ENCODE measurements around the gene EPB41L1.
A peak's percentile ranks its signal among the peaks of the same experiment; 100 is the strongest.

EPB41L1 gene

DNA sequence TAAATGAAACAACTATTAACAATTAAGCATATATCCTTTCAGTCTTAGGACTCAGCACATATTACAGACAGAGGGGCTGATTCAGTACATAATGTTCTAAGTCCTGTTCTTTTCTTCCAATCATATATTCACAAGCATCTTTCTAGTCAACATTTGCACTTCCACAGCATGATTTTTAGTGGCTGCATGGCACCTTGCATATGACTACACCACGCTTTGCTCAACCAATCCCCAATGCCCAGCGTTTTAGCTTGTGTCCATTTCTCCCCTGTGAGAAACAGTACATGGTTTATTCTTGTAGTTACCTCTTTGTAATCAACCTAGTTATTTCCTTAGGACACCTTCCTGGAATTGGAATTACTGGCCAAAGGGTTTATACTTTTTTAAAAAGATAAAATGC, 115.0 kb downstream of the EPB41L1 start:
- TF ChIP-seq, protein P1, sequence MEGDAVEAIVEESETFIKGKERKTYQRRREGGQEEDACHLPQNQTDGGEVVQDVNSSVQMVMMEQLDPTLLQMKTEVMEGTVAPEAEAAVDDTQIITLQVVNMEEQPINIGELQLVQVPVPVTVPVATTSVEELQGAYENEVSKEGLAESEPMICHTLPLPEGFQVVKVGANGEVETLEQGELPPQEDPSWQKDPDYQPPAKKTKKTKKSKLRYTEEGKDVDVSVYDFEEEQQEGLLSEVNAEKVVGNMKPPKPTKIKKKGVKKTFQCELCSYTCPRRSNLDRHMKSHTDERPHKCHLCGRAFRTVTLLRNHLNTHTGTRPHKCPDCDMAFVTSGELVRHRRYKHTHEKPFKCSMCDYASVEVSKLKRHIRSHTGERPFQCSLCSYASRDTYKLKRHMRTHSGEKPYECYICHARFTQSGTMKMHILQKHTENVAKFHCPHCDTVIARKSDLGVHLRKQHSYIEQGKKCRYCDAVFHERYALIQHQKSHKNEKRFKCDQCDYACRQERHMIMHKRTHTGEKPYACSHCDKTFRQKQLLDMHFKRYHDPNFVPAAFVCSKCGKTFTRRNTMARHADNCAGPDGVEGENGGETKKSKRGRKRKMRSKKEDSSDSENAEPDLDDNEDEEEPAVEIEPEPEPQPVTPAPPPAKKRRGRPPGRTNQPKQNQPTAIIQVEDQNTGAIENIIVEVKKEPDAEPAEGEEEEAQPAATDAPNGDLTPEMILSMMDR (IDR thresholded peaks at IDR 0.05) = no peak
- no peak for TF ChIP-seq ZFX (IDR thresholded peaks at IDR 0.05; ENCODE audit: borderline replicate concordance)
- H3K27ac ChIP-seq = no peak overlapping the region

DNA sequence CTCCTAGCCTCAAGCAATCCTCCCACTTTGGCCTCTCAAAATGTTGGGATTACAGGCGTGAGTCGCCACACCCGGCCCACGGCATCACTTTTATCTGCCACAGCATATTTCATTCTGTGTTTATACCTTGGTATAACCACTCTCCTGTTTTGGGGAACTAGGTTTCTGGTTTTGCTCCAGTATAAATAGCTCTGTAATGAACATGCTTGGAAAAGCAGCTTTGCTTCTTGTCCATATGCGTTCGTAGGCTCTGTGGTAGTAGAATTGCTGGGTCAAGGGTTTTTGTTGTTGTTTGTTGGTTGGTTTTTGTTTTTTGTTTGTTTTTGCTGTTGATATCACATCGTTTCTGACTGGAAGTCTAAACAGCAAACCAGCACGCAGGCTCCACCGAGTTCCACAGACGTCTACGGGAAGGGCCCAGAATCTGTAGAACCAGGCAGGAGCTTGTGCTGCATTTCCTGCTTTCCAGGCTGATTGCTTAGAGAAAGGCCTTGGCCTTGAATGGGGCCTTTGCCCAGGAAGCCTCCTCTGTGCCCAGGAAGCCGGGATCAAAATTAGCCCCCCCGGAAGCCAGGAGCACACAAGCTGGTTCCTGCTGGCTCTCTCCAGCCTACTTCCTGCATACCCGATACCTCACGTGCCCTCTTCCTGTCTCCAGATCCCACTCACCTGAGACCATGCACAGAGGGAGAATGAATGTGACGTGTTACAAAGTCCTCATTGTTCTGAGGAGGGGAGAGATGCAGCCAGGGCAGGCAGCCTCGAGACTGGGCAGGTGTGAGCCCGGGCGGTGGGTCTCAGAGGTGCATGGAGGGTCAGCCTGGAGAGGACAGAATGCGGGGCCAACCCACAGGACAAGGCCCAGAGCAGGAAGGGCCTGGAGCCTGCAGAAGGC, 116.5 kb downstream of the EPB41L1 start:
- no peak overlapping the region for H3K27ac ChIP-seq
- no peak for TF ChIP-seq ZFX (IDR thresholded peaks at IDR 0.05; ENCODE audit: borderline replicate concordance)
- TF ChIP-seq, protein P1 (IDR thresholded peaks at IDR 0.05) = no peak

DNA sequence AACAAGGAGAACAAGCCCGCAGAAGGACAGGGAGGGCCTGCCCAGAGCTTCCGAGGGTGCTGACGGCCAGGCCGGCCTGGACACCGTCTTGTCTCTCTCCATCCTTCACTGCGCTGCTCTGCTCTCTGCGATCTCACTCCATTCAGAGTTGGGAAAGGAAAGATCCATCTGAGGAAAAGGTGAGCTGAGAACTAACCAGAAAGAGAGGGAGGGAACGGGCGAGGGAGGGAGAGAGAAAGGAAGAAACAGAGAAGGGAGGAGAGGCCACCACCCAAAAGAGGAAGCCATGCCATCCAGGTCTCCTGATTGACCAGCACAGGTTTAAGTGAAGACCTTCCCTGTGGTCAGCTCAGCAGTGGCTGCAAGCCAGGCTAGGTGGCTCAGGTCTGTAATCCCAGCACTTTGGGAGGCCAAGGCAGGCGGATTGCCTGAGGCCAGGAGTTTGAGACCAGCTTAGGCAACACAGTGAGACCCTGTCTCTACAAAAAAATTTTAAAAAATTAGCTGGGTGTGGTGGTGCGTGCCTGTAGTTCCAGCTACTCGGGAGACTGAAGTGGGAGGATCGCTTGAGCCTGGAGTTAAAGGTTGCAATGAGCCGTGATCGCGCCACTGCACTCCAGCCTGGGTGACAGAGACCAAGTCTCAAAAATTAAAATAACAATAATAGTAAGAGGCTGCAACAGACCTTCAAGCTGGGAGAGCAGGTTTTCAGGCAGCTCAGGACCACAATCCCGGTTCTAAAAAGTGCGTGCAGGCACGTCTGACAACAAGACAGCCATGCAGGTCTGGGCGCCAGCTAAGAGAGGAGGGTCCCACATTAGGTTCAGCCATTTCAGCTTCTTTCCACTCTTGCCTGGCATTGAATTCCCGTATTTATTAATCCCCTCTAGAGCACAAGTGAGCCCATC, 117.4 kb downstream of the EPB41L1 start:
- H3K27ac ChIP-seq = no peak overlapping the region
- no peak for TF ChIP-seq ZFX (IDR thresholded peaks at IDR 0.05; ENCODE audit: borderline replicate concordance)
- TF ChIP-seq, protein P1 (IDR thresholded peaks at IDR 0.05) = no peak

DNA sequence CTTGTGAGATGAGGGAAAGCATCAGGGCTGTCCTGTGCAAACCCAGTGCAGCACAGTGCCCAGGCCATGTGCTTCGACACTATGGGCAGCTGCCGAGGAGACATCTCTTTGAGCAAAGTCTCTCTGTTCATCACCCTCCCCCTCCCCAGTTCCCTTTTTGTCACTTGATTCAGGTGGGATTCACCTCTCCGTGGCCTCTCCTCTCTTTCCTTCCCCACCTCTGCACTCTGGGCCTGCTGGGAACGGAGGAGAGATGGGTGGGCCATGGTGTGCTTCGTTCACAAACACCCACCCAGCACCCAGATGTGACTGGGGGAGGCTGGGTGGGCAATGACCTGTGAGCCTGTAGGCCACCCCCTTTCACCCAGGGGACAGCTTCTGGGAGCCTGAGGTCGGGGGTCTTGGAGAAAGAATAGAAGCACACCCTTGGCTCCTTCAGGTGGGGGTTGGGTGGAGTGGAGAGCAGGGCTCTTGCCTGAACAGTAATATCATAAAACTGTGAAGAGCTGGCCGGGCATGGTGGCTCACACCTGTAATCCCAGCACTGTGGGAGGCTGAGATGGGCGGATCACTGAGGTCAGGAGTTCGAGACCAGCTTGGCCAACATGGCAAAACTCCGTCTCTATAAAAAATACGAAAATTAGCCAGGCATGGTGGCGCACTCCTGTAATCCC, 118.1 kb downstream of the EPB41L1 start:
- no peak for TF ChIP-seq ZFX (IDR thresholded peaks at IDR 0.05; ENCODE audit: borderline replicate concordance)
- TF ChIP-seq, protein P1 (IDR thresholded peaks at IDR 0.05) = no peak
- no peak overlapping the region for H3K27ac ChIP-seq

- no peak overlapping the region for H3K27ac ChIP-seq
- no peak for TF ChIP-seq ZFX (IDR thresholded peaks at IDR 0.05; ENCODE audit: borderline replicate concordance)
- TF ChIP-seq, protein P1 (IDR thresholded peaks at IDR 0.05) = peak; percentile 59
Observed at GRCh38 chr20:36273414-36274180, 119.1 kb downstream of the EPB41L1 start.

- no peak for TF ChIP-seq ZFX (IDR thresholded peaks at IDR 0.05; ENCODE audit: borderline replicate concordance)
- TF ChIP-seq, protein P1 (IDR thresholded peaks at IDR 0.05) = no peak
- H3K27ac ChIP-seq = no peak overlapping the region
Observed at GRCh38 chr20:36274181-36274841, 119.8 kb downstream of the EPB41L1 start.
